Skeletal muscle tissue (tissue), 4 donors: ENCODE results near the gene CPEB2. TPM values are rescaled to one million over a fixed set of nuclear protein-coding genes. Genes with fewer than 3 reads are reported as not detected.
A peak's percentile ranks its signal among the peaks of the same experiment; 100 is the strongest.

ENCODE experiments used
- H3K27ac ChIP-seq: one replicate; pipeline ENCODE4 v1.7.0; 2013; ENCODE audit warnings: mild to moderate bottlenecking, low read depth, low read length, inconsistent platforms
- H3K27me3 ChIP-seq, 3 donors: one replicate each; pipeline ENCODE4 v1.7.0; 2013; ENCODE audit warnings: low read length in 3 of 3; ENCODE audit not compliant: control insufficient read depth in 3 of 3, insufficient read depth in 3 of 3
- H3K36me3 ChIP-seq, 3 donors: one replicate each; pipeline ENCODE4 v1.7.0; 2013; ENCODE audit warnings: low read length in 3 of 3; ENCODE audit not compliant: control insufficient read depth in 3 of 3, insufficient read depth in 3 of 3
- H3K4me1 ChIP-seq, 3 donors: one replicate each; pipeline ENCODE4 v1.7.0; 2013; ENCODE audit warnings: low read length in 3 of 3, mild to moderate bottlenecking in 3 of 3; ENCODE audit not compliant: control insufficient read depth in 3 of 3, insufficient read depth in 3 of 3
- H3K4me3 ChIP-seq, 3 donors: one replicate each; pipeline ENCODE4 v1.7.0; 2013; ENCODE audit warnings: low read length in 3 of 3
- H3K9ac ChIP-seq, 3 donors: one replicate each; pipeline ENCODE4 v1.7.0; 2013; ENCODE audit warnings: low read length in 3 of 3, mild to moderate bottlenecking in 3 of 3, moderate library complexity in 2 of 3, low read depth in 1 of 3
- H3K9me3 ChIP-seq, 3 donors: one replicate each; pipeline ENCODE4 v1.7.0; 2013; ENCODE audit warnings: low read length in 3 of 3; ENCODE audit not compliant: control insufficient read depth in 3 of 3
- total RNA-seq: library from RNA; depleted of rRNA; stranded (reverse); fragments of >200 nt; gene quantifications from one replicate; pipeline ENCODE4 v1.2.3, GENCODE V29; 2014
- donor health status: Osteomylitis.

CPEB2 gene
- total RNA-seq: 5.7 TPM

- no peaks in the 10 kb centered on the region for H3K27me3 ChIP-seq
- H3K4me1 ChIP-seq: peaks cover 0 to 8% (median 6%) of the 10 kb centered on the region in 3 donors
- H3K4me3 ChIP-seq: peak within 1 kb of the TSS; percentile 93 to 96 (median 93)
- H3K9me3 ChIP-seq: no peaks in the 10 kb centered on the region
- peak within 1 kb of the TSS; percentile 96 to 100 (median 98) for H3K9ac ChIP-seq
- H3K36me3 ChIP-seq: no peaks in the 10 kb centered on the region
- H3K27ac ChIP-seq: peak within 1 kb of the TSS; percentile 100
These were observed at the start of gene CPEB2 for GRCh38 chr4:15001869-15002658. CPEB2 (plus strand) TSS chr4:15002481; CDS start chr4:15002674, 193 bp downstream.

GRCh38 chr4:14958436-14958835, 43.8 kb upstream of the CPEB2 start:
- Histone ChIP-seq H3K36me3 (no peaks in the 10 kb centered on the region), H3K27ac (no peak overlapping the region), H3K4me1 (no peaks in the 10 kb centered on the region), H3K9me3 (no peaks in the 10 kb centered on the region), H3K4me3 (no peak overlapping the region), H3K9ac (no peak overlapping the region), H3K27me3 (no peaks in the 10 kb centered on the region)

- Histone ChIP-seq H3K4me1 (no peaks in the 10 kb centered on the region), H3K27ac (no peak overlapping the region), H3K36me3 (no peaks in the 10 kb centered on the region), H3K4me3 (no peak overlapping the region), H3K9me3 (no peaks in the 10 kb centered on the region), H3K9ac (no peak overlapping the region), H3K27me3 (no peaks in the 10 kb centered on the region)
These were observed 41.0 kb upstream of the CPEB2 start for GRCh38 chr4:14961292-14961691.

- Histone ChIP-seq H3K4me3 (no peak overlapping the region), H3K4me1 (no peaks in the 10 kb centered on the region), H3K27ac (no peak overlapping the region), H3K9me3 (no peaks in the 10 kb centered on the region), H3K9ac (no peak overlapping the region), H3K27me3 (no peaks in the 10 kb centered on the region), H3K36me3 (no peaks in the 10 kb centered on the region)
These were observed 37.2 kb upstream of the CPEB2 start for GRCh38 chr4:14965071-14965470.

GRCh38 chr4:14967982-14968381, 34.3 kb upstream of the CPEB2 start:
- Histone ChIP-seq H3K27ac (no peak overlapping the region), H3K9ac (no peak overlapping the region), H3K36me3 (no peaks in the 10 kb centered on the region), H3K9me3 (no peaks in the 10 kb centered on the region), H3K4me1 (no peaks in the 10 kb centered on the region), H3K4me3 (no peak overlapping the region), H3K27me3 (no peaks in the 10 kb centered on the region)

- Histone ChIP-seq H3K9me3 (no peaks in the 10 kb centered on the region), H3K27ac (no peak overlapping the region), H3K9ac (no peak overlapping the region), H3K4me3 (no peak overlapping the region), H3K4me1 (no peaks in the 10 kb centered on the region), H3K36me3 (no peaks in the 10 kb centered on the region), H3K27me3 (no peaks in the 10 kb centered on the region)
These were observed 24.5 kb upstream of the CPEB2 start for GRCh38 chr4:14977830-14978229.

- H3K9me3 ChIP-seq: no peaks in the 10 kb centered on the region
- no peak overlapping the region for H3K9ac ChIP-seq
- H3K4me3 ChIP-seq: no peak overlapping the region
- H3K27ac ChIP-seq: no peak overlapping the region
- H3K27me3 ChIP-seq: no peaks in the 10 kb centered on the region
- no peaks in the 10 kb centered on the region for H3K4me1 ChIP-seq
- no peaks in the 10 kb centered on the region for H3K36me3 ChIP-seq
These were observed 17.8 kb upstream of the CPEB2 start for GRCh38 chr4:14984448-14984847.

- Histone ChIP-seq H3K27ac (no peak overlapping the region), H3K4me1 (no peaks in the 10 kb centered on the region), H3K9ac (no peak overlapping the region), H3K4me3 (no peak overlapping the region), H3K36me3 (no peaks in the 10 kb centered on the region), H3K27me3 (no peaks in the 10 kb centered on the region), H3K9me3 (no peaks in the 10 kb centered on the region)
These were observed 17.1 kb upstream of the CPEB2 start for GRCh38 chr4:14985161-14985560.

GRCh38 chr4:14985843-14986242, 16.4 kb upstream of the CPEB2 start:
- Histone ChIP-seq H3K4me1 (no peaks in the 10 kb centered on the region), H3K27ac (no peak overlapping the region), H3K4me3 (no peak overlapping the region), H3K27me3 (no peaks in the 10 kb centered on the region), H3K36me3 (no peaks in the 10 kb centered on the region), H3K9ac (no peak overlapping the region), H3K9me3 (no peaks in the 10 kb centered on the region)

- Histone ChIP-seq H3K27ac (no peak overlapping the region), H3K36me3 (no peaks in the 10 kb centered on the region), H3K9ac (no peak overlapping the region), H3K27me3 (no peaks in the 10 kb centered on the region), H3K4me1 (no peaks in the 10 kb centered on the region), H3K9me3 (no peaks in the 10 kb centered on the region), H3K4me3 (no peak overlapping the region)
These were observed 15.2 kb upstream of the CPEB2 start for GRCh38 chr4:14987054-14987453.
